ENCODE data around the gene PEX16. TPM values are rescaled to one million over a fixed set of nuclear protein-coding genes. Genes with fewer than 3 reads are reported as not detected.
"Not testable (repeated sequence)": the region's sequence is repeated elsewhere in the genome, so short reads cannot be mapped to it uniquely, and the experiment has no call there.

Gene PEX16
- total and polyA plus RNA-seq, 10 donors, result 29.2 to 50.1 (median 34.9) TPM

- no peak for DNase-seq
- H3K36me3 ChIP-seq, result peaks cover 0 to 3% (median 0%) of the 10 kb centered on the region in 6 donors
- intact Hi-C loops (cut with DNase I; ENCODE audit: low total_unique reads), result no loop called here
- H3K9me3 ChIP-seq, result no peaks in the 10 kb centered on the region
- peaks cover 0 to 52% (median 13%) of the 10 kb centered on the region in 7 donors for H3K27me3 ChIP-seq (replicated peaks in 1 of 7)
- 43 to 63% (median 60%) methylated on average over 8 of the region's 8 CpGs for WGBS, 5 donors
- H3K4me1 ChIP-seq, result peaks cover 5 to 32% (median 18%) of the 10 kb centered on the region in 6 donors
- peak overlapping the region in 2 of 8 donors; percentile 54 to 78 for H3K4me3 ChIP-seq
- no peak overlapping the region for H3K27ac ChIP-seq
- TF ChIP-seq POLR2A (IDR thresholded peaks at IDR 0.05), result no peak
- TF ChIP-seq, protein P1, sequence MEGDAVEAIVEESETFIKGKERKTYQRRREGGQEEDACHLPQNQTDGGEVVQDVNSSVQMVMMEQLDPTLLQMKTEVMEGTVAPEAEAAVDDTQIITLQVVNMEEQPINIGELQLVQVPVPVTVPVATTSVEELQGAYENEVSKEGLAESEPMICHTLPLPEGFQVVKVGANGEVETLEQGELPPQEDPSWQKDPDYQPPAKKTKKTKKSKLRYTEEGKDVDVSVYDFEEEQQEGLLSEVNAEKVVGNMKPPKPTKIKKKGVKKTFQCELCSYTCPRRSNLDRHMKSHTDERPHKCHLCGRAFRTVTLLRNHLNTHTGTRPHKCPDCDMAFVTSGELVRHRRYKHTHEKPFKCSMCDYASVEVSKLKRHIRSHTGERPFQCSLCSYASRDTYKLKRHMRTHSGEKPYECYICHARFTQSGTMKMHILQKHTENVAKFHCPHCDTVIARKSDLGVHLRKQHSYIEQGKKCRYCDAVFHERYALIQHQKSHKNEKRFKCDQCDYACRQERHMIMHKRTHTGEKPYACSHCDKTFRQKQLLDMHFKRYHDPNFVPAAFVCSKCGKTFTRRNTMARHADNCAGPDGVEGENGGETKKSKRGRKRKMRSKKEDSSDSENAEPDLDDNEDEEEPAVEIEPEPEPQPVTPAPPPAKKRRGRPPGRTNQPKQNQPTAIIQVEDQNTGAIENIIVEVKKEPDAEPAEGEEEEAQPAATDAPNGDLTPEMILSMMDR (IDR thresholded peaks at IDR 0.05 in 8 of 11, conservative IDR thresholded peaks at IDR 0.05 in 3 of 11), result no peak
- TF ChIP-seq POLR2AphosphoS5 (IDR thresholded peaks at IDR 0.05), result no peak
Measured at GRCh38 chr11:45900916-45901617, 16.6 kb downstream of the PEX16 start.

- Histone ChIP-seq H3K27me3 (replicated peaks in 1 of 7) (peaks cover 0 to 60% (median 13%) of the 10 kb centered on the region in 7 donors), H3K4me1 (peaks cover 5 to 25% (median 16%) of the 10 kb centered on the region in 6 donors), H3K4me3 (peak overlapping the region; percentile 16 to 78 (median 53)), H3K27ac (peak overlapping the region in 2 of 8 donors; percentile 61 to 62)
- 8 to 16% (median 10%) methylated on average over 24 to 40 of the region's 59 CpGs for WGBS, 5 donors
- H3K36me3 ChIP-seq; H3K9me3 ChIP-seq; intact Hi-C loops (cut with DNase I; ENCODE audit: low total_unique reads); DNase-seq: not testable (repeated sequence)
Measured at GRCh38 chr11:45900175-45900800, 17.4 kb downstream of the PEX16 start.

GRCh38 chr11:45899448-45900174, 18.1 kb downstream of the PEX16 start:
- DNase-seq, result peak; percentile 88
- Histone ChIP-seq H3K36me3 (peaks cover 0 to 3% (median 0%) of the 10 kb centered on the region in 6 donors), H3K27me3 (replicated peaks in 1 of 7) (peaks cover 0 to 67% (median 13%) of the 10 kb centered on the region in 7 donors), H3K4me1 (peaks cover 5 to 24% (median 16%) of the 10 kb centered on the region in 6 donors), H3K27ac (peak overlapping the region in 4 of 8 donors; percentile 31 to 62 (median 49)), H3K4me3 (peak overlapping the region; percentile 31 to 78 (median 53)), H3K9me3 (no peaks in the 10 kb centered on the region)
- TF ChIP-seq, protein P1 (IDR thresholded peaks at IDR 0.05 in 8 of 11, conservative IDR thresholded peaks at IDR 0.05 in 3 of 11), result no peak
- TF ChIP-seq POLR2AphosphoS5 (IDR thresholded peaks at IDR 0.05) (peak in 2 of 3 donors; percentile 37 to 43), POLR2A (IDR thresholded peaks at IDR 0.05) (no peak)
- 1 to 3% (median 1%) methylated on average over 24 to 62 of the region's 62 CpGs for WGBS, 5 donors
- intact Hi-C loops (cut with DNase I; ENCODE audit: low total_unique reads), result no loop called here

GRCh38 chr11:45899086-45899447, 18.6 kb downstream of the PEX16 start:
- DNase-seq, result no peak
- Histone ChIP-seq H3K36me3 (peaks cover 0 to 2% (median 0%) of the 10 kb centered on the region in 6 donors), H3K4me1 (peaks cover 5 to 24% (median 16%) of the 10 kb centered on the region in 6 donors), H3K9me3 (no peaks in the 10 kb centered on the region), H3K4me3 (peak overlapping the region in 6 of 8 donors; percentile 46 to 78 (median 55)), H3K27ac (no peak overlapping the region), H3K27me3 (replicated peaks in 1 of 7) (peaks cover 0 to 70% (median 13%) of the 10 kb centered on the region in 7 donors)
- WGBS, 5 donors, result 9 to 20% (median 14%) methylated on average over 3 of the region's 3 CpGs; no CpG with 5 or more reads in 1 of the 5 donors
- no peak for TF ChIP-seq POLR2A (IDR thresholded peaks at IDR 0.05)
- TF ChIP-seq, protein P1 (IDR thresholded peaks at IDR 0.05 in 8 of 11, conservative IDR thresholded peaks at IDR 0.05 in 3 of 11), result no peak
- no peak for TF ChIP-seq POLR2AphosphoS5 (IDR thresholded peaks at IDR 0.05)
- intact Hi-C loops (cut with DNase I; ENCODE audit: low total_unique reads), result no loop called here

Measured in spleen (tissue), 11 donors.